ENCODE results near the gene MAB21L4. TPM values are rescaled to one million over a fixed set of nuclear protein-coding genes. Genes with fewer than 3 reads are reported as not detected.

Gene MAB21L4
- total and polyA plus RNA-seq, 12 donors, result 0.10 to 0.32 TPM; not detected in 10

DNA sequence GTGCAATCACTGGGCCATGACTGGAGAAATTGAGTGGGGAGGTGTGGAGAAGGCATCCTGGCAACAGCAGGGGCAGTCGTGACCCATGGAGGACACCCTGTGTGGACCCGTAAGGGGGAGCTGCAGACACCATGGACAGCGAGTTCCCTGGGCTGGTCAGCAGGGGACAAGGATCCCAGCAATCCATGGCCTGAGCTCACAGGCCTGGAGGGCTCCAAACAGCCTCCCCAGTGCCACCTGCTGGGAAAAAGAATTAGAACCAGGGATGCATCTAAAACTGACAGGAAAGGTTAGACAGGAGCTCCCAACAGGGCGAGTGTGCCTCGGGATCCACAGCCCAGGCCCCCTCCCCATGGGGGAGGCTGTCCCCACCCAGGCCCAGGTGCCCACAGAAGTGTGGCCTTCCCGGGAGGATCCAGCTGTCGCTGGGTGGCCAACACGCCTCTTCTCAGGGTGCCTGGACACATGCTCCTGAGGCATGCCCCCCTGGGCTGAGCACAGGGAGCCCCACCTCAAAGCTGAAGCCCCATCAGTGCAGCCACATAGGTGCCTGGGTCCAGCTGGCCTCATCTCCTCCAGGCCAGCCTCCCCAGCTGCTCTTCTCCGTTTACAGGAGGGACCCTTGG is 55.4 kb downstream of the MAB21L4 start:
- TF ChIP-seq, protein P1, sequence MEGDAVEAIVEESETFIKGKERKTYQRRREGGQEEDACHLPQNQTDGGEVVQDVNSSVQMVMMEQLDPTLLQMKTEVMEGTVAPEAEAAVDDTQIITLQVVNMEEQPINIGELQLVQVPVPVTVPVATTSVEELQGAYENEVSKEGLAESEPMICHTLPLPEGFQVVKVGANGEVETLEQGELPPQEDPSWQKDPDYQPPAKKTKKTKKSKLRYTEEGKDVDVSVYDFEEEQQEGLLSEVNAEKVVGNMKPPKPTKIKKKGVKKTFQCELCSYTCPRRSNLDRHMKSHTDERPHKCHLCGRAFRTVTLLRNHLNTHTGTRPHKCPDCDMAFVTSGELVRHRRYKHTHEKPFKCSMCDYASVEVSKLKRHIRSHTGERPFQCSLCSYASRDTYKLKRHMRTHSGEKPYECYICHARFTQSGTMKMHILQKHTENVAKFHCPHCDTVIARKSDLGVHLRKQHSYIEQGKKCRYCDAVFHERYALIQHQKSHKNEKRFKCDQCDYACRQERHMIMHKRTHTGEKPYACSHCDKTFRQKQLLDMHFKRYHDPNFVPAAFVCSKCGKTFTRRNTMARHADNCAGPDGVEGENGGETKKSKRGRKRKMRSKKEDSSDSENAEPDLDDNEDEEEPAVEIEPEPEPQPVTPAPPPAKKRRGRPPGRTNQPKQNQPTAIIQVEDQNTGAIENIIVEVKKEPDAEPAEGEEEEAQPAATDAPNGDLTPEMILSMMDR (IDR thresholded peaks at IDR 0.05), result peak; percentile 36 to 72 (median 64)
- TF ChIP-seq POLR2A (IDR thresholded peaks at IDR 0.05), result no peak
- Histone ChIP-seq H3K4me1 (replicated peaks in 1 of 2) (no peaks in the 10 kb centered on the region), H3K36me3 (replicated peaks in 1 of 2) (no peaks in the 10 kb centered on the region), H3K9me3 (replicated peaks in 1 of 3) (no peaks in the 10 kb centered on the region), H3K27me3 (peaks cover 4% of the 10 kb centered on the region), H3K4me3 (no peak overlapping the region), H3K27ac (no peak overlapping the region)
- intact Hi-C loops (cut with DNase I), result no loop called here
- 22 to 34% (median 25%) methylated on average over 7 to 9 of the region's 9 CpGs for WGBS, 4 donors
- DNase-seq, result peak; percentile 67 to 90 (median 75)

DNA sequence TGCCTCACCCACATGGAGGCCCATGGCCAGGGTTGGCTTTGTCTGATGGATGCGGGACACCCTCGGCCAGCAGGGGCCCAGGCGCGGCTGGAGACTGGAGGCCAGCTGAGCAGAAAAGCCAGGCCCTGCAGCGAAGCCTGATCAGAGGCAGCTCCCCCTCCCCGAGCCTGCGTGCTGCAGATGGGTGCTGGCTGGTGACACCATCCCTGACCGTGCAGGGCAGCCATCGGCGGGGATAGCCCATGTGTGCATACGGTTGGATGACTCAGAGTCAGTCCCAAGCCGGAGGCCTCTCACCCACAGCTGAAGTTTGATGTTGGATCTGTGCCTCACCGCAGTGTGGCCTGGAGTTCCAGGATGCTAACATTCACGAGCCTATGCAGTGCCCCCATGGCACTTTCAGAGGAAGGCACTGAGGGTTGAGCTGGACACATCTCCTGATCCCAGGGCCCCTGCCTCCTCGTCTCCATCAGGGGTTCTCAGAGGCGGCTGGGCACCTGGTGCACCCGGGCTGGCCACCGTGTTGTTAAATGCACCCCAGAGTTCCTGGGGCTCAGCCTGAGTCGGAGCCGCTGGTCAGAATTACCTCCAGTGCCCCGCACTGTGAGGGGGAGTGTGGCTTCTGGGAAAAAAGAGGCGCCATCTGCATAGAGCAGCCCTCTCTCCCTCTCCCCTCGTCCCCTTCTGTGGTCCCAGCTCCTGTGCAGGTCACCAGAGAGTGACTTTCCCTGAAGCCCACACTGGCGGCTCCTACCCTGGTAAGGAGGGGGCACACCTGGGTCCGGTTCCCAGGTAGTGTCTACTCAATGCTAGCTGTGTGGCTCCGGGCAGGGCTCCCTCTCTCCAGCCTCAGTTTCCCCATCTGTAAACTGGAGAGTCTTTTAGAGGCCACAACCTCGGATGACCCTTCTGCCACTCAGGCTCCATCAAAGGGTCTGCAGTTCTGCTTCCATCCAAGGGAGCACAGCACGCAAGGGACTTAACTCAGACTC is 56.5 kb downstream of the MAB21L4 start:
- no peak for TF ChIP-seq POLR2A (IDR thresholded peaks at IDR 0.05)
- TF ChIP-seq, protein P1 (IDR thresholded peaks at IDR 0.05), result no peak
- no peak for DNase-seq
- intact Hi-C loops (cut with DNase I), result loop anchor here in 1 of 2 donors (10.0 kb wide), 1 partner anchor 325 kb away; no protein-coding TSS in a partner anchor

DNA sequence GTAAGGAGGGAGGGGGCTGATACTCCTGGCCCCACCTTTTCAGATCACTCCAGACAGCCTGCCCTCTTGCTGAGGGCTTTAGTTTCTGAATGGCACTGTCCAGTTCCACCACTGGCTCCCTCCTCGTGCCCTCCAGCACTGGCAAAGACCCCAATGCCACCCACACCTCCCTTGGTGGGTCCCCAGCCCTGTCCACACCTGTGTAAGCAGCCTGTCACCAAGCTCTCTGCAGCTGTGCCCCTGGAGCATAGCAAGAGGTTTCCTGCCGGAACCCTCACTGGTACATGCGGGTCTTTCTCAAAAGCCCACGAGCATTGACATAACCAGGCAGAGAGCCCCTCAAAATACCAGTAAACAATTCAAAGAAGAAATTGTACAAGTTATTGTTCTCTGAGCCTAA is 58.3 kb downstream of the MAB21L4 start:
- Histone ChIP-seq H3K27me3 (peaks cover 4% of the 10 kb centered on the region), H3K36me3 (replicated peaks in 1 of 2) (no peaks in the 10 kb centered on the region), H3K9me3 (replicated peaks in 1 of 3) (no peaks in the 10 kb centered on the region), H3K4me3 (no peak overlapping the region), H3K27ac (no peak overlapping the region), H3K4me1 (replicated peaks in 1 of 2) (no peaks in the 10 kb centered on the region)
- WGBS, 4 donors, result 54 to 86% (median 67%) methylated on average over 4 of the region's 4 CpGs
- DNase-seq, result no peak
- TF ChIP-seq, protein P1 (IDR thresholded peaks at IDR 0.05), result no peak
- no peak for TF ChIP-seq POLR2A (IDR thresholded peaks at IDR 0.05)
- intact Hi-C loops (cut with DNase I), result loop anchor here in 1 of 2 donors (10.0 kb wide), 1 partner anchor 323 kb away; no protein-coding TSS in a partner anchor

More for the DNA sequence above, 56.5 kb downstream of the MAB21L4 start:
- no peaks in the 10 kb centered on the region for H3K9me3 ChIP-seq (replicated peaks in 1 of 3)
- no peaks in the 10 kb centered on the region for H3K36me3 ChIP-seq (replicated peaks in 1 of 2)
- peaks cover 4% of the 10 kb centered on the region for H3K27me3 ChIP-seq
- 71 to 87% (median 84%) methylated on average over 16 to 28 of the region's 28 CpGs for WGBS, 4 donors
- H3K4me1 ChIP-seq (replicated peaks in 1 of 2), result no peaks in the 10 kb centered on the region
- no peak overlapping the region for H3K4me3 ChIP-seq
- no peak overlapping the region for H3K27ac ChIP-seq
